ENCODE data around the gene POLR1C. TPM values are rescaled to one million over a fixed set of nuclear protein-coding genes. Genes with fewer than 3 reads are reported as not detected.

Gene POLR1C
- polyA plus RNA-seq, 1 donor, result 38.7 TPM

DNA sequence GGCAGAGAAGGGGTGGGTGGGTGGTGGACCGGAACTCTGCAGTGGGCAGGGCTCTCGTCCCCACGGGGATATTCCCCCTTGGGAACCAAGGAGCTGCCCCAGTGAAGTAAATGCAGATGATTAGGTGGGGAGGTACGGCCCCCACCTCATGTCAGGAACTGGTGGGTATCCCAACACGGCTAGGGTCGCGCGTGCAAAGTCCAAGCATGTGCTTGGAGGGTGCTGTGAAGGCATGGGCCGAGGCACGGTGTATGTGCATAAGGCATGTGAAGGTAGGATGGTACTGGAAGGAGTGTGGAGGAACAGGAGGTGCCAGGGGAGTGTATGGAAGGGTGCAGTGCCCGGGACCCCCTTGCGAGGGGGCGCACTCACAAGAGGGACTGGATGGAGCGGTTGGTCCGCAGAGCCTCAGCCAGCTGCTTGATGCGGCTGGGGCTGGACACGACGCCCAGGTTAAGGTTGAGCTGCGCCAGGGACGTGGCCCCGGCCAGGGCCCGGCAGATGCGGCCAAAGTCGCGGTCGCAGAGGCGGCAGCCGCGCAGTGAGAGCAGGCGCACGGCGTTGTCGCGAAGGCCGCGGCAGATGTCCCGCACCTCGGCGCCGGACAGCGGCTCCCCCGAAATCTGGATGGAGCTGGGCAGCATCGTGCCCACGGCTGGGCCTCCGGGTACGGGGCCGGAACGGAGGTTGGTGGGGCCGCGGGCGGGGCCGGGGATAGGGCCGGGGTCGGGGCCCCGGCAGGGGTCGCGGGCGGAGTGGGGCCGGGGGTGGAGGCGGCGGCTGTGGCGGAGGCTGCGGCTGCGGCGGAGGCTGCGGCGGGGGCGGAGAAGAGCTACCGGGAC lies 7.5 kb upstream of the POLR1C start:
- Histone ChIP-seq H3K9me3 (ENCODE audit: control insufficient read depth, low read depth, low read length) (no peaks in the 10 kb centered on the region), H3K36me3 (ENCODE audit: control insufficient read depth, insufficient read depth, low read length) (peaks cover 52% of the 10 kb centered on the region), H3K27me3 (ENCODE audit: control insufficient read depth, insufficient read depth, low read length) (peaks cover 20% of the 10 kb centered on the region), H3K27ac (ENCODE audit: low read length) (no peak overlapping the region), H3K4me1 (ENCODE audit: control insufficient read depth, insufficient read depth, low read length) (peaks cover 26% of the 10 kb centered on the region), H3K4me3 (ENCODE audit: low read length) (peak overlapping the region; percentile 19)
- WGBS (ENCODE audit: insufficient coverage, low lambda C conversion rate), result no CpG with 5 or more reads among the region's 69 CpGs
- no peak for DNase-seq

DNA sequence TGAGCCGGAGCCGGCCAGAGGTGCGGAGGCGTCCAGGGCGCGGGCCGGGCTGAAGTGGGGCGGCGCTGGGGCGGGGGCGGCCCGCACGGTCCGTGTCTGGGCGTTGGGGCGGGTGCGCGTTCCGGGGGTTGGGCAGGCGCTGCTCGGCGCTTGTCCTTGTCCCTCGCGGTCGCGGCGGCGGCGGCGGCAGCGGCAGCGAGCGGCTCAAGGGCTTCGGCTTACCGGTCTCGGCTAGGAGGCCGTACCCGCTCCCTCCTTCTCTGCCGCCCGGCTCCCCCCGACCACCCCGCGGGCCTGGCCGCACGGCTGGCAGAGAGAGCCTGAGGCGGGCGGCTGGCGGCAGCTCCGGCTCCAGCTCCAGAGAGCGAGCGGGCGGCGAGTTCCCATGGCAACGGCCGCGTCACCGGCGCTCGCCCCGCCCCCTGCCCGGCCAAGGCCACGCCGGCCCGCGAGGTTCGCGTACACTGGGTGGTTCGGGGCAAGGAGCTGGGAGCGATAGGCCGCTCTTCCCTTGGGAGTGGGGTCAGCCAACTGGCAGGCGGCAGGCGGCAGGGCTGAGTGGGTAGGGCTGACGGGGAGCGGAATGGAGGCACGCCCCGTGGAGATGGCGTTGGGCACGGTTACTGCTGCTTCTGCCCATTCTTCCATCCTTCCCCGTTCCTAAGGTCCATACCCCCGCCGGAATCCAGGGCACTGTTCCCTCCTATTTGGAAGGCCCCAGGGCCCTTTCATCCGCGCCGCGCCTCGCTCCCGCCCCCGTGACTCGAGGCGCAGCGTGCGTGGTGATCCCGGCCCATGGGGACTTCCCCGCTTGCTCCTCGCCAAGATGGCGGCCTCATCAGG lies 6.7 kb upstream of the POLR1C start, which contains the start of gene LRRC73:
TSS of gene LRRC73 (minus strand) at position 363 of the 843 bp plus-strand sequence. CDS start 561 bp downstream, outside the sequence.
- WGBS (ENCODE audit: insufficient coverage, low lambda C conversion rate), result no CpG with 5 or more reads among the region's 96 CpGs
- Histone ChIP-seq H3K9me3 (ENCODE audit: control insufficient read depth, low read depth, low read length) (no peaks in the 10 kb centered on the region), H3K4me3 (ENCODE audit: low read length) (peak within 1 kb of the TSS; percentile 43), H3K4me1 (ENCODE audit: control insufficient read depth, insufficient read depth, low read length) (peaks cover 27% of the 10 kb centered on the region), H3K36me3 (ENCODE audit: control insufficient read depth, insufficient read depth, low read length) (peaks cover 52% of the 10 kb centered on the region), H3K27me3 (ENCODE audit: control insufficient read depth, insufficient read depth, low read length) (peaks cover 20% of the 10 kb centered on the region), H3K27ac (ENCODE audit: low read length) (peak within 1 kb of the TSS; percentile 43)
- DNase-seq, result peak; percentile 75 to 87

DNA sequence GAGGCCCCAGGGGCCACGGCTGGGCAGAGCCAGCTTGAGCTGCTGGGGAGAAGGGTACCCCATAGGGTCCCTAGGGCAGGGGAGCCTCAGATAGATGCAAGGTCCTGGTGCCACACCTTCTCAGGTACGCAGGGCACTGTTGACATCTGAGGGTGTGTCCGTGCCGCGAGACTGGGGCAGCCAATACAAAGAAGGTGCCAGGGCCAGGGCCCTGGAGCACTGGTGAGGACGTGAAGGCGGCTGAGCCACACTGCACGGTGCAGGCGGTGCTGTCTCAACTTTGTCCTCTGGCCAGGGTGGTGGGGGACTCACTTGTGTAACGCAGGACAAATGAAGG lies 6.1 kb upstream of the POLR1C start:
- peaks cover 50% of the 10 kb centered on the region for H3K36me3 ChIP-seq (ENCODE audit: control insufficient read depth, insufficient read depth, low read length)

DNA sequence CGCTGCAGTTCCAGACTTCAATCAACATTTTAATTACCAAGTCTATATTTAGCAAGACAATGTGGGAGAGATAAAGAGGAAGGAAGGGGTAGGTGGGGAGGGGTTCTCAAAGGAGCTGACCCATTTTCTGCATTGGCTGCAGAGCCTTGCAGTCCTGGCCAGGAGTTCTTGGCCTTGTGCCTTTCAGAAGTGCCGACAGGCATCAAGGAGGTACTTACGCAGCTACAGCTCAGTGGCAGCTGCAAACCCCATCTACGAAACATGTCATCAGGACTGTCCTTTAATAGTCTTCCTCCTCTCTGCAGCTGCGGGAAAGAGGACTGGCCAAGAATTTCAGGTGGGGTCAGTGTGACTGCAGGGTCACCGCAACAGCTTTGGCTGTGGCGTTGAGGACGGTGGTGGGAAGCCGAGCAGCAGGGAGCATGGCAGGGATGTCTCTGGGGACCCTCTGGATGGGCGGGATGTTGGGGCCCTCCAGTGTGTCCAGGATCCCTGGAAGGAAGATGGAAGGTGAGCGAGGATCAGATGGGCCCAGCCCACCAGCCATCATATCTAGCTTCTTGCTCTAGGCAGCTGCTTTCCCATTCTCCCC lies 5.0 kb upstream of the POLR1C start:
- H3K9me3 ChIP-seq (ENCODE audit: control insufficient read depth, low read depth, low read length), result no peaks in the 10 kb centered on the region
- no peak overlapping the region for H3K4me3 ChIP-seq (ENCODE audit: low read length)
- DNase-seq, result no peak
- H3K27me3 ChIP-seq (ENCODE audit: control insufficient read depth, insufficient read depth, low read length), result peaks cover 20% of the 10 kb centered on the region
- H3K27ac ChIP-seq (ENCODE audit: low read length), result no peak overlapping the region
- peaks cover 45% of the 10 kb centered on the region for H3K36me3 ChIP-seq (ENCODE audit: control insufficient read depth, insufficient read depth, low read length)
- peaks cover 33% of the 10 kb centered on the region for H3K4me1 ChIP-seq (ENCODE audit: control insufficient read depth, insufficient read depth, low read length)
- WGBS (ENCODE audit: insufficient coverage, low lambda C conversion rate), result no CpG with 5 or more reads among the region's 11 CpGs

More for the DNA sequence above, 6.1 kb upstream of the POLR1C start:
- no peaks in the 10 kb centered on the region for H3K9me3 ChIP-seq (ENCODE audit: control insufficient read depth, low read depth, low read length)
- no CpG with 5 or more reads among the region's 10 CpGs for WGBS (ENCODE audit: insufficient coverage, low lambda C conversion rate)
- H3K27me3 ChIP-seq (ENCODE audit: control insufficient read depth, insufficient read depth, low read length), result peaks cover 20% of the 10 kb centered on the region
- H3K4me3 ChIP-seq (ENCODE audit: low read length), result peak overlapping the region; percentile 43
- H3K4me1 ChIP-seq (ENCODE audit: control insufficient read depth, insufficient read depth, low read length), result peaks cover 33% of the 10 kb centered on the region
- peak overlapping the region; percentile 43 for H3K27ac ChIP-seq (ENCODE audit: low read length)
- peak; percentile 54 to 69 for DNase-seq

DNA sequence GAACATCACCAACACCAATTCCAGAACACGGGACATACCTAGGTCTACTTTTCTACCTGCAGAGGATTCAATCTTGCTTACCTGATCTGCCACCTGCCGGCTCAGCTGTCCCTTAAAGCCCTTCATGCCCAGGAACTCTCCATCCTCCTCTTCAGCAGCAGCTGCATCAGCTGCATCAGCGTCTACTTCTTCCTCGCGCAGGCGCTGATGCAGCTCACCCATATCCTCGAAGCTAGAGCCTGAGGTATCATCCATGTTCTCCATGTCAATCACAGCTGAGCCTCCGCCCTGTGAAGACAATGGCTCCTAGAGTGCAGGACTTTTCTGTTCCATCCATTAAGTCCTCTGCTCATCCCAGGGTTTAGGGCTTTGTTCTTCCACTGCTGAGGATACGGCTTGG lies 1.1 kb upstream of the POLR1C start:
- H3K9me3 ChIP-seq (ENCODE audit: control insufficient read depth, low read depth, low read length), result no peaks in the 10 kb centered on the region
- H3K36me3 ChIP-seq (ENCODE audit: control insufficient read depth, insufficient read depth, low read length), result peaks cover 62% of the 10 kb centered on the region
- no peaks in the 10 kb centered on the region for H3K27me3 ChIP-seq (ENCODE audit: control insufficient read depth, insufficient read depth, low read length)
- H3K4me3 ChIP-seq (ENCODE audit: low read length), result peak overlapping the region; percentile 83
- peak overlapping the region; percentile 73 for H3K27ac ChIP-seq (ENCODE audit: low read length)
- H3K4me1 ChIP-seq (ENCODE audit: control insufficient read depth, insufficient read depth, low read length), result peaks cover 20% of the 10 kb centered on the region
- no peak for DNase-seq
- WGBS (ENCODE audit: insufficient coverage, low lambda C conversion rate), result 50% methylated on average over 1 of the region's 9 CpGs

DNA sequence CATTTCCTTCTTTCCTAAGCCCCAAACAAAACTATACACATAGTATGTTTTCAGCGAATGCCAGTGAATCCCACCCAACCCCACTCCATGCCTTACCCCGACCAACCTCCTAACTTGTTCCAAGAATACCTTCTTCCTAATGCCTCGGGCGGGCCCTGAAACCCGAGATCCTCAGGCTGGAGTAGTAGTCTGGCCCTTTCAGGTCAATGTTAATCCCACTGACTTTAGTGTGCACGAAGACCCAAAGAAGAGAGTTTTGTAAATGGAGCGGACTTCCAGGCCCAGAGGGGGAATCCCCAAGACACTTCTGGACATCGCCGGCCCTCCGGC lies 557 bp upstream of the POLR1C start:
- peak overlapping the region; percentile 83 for H3K4me3 ChIP-seq (ENCODE audit: low read length)
- DNase-seq, result no peak
- peak overlapping the region; percentile 73 for H3K27ac ChIP-seq (ENCODE audit: low read length)
- WGBS (ENCODE audit: insufficient coverage, low lambda C conversion rate), result no CpG with 5 or more reads among the region's 10 CpGs
- H3K36me3 ChIP-seq (ENCODE audit: control insufficient read depth, insufficient read depth, low read length), result peaks cover 63% of the 10 kb centered on the region
- no peaks in the 10 kb centered on the region for H3K27me3 ChIP-seq (ENCODE audit: control insufficient read depth, insufficient read depth, low read length)
- peaks cover 16% of the 10 kb centered on the region for H3K4me1 ChIP-seq (ENCODE audit: control insufficient read depth, insufficient read depth, low read length)
- H3K9me3 ChIP-seq (ENCODE audit: control insufficient read depth, low read depth, low read length), result no peaks in the 10 kb centered on the region

DNA sequence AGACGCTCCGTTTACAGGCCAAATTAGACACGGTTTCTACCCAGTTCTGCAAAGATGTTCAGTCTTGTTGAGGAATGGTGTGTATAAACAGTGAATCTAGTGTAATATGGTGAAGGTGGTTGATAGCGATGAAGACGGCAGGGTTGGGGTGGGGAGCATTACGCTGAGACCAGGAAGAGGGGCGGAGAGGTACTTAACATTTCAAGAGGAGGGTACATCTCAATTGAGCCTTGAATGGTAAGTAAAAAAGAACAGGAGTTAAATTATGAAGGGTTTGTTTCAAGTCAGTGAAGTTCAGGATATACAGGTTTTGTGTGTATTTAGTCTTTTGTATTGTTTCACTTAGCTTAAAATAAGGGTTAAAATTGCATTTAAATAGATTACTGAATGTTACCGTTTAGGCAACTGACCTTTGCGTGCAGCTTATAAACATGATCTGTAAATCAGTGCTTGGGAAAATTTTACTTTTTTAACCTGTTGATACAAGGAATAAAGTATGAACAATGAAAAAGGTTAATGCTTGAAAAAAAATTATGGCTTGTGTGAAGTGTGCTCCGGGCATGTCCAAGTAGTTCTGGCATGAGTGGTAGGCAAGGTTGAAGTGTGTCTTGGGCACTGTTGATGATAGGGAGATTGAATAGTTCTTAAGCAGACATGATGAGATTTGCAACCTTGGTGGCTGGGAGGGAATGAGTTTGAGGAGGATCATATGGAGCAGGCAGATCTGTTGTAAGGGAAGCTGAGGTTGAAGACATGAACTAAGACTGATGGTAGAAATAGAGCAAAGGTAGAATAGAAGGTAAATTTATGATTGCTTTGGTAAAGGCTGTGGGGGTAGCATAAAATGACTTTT lies 842 bp downstream of the POLR1C start:
- WGBS (ENCODE audit: insufficient coverage, low lambda C conversion rate), result 0% methylated on average over 4 of the region's 10 CpGs
- no peak overlapping the region for H3K27ac ChIP-seq (ENCODE audit: low read length)
- no peaks in the 10 kb centered on the region for H3K27me3 ChIP-seq (ENCODE audit: control insufficient read depth, insufficient read depth, low read length)
- H3K4me3 ChIP-seq (ENCODE audit: low read length), result peak overlapping the region; percentile 83
- H3K9me3 ChIP-seq (ENCODE audit: control insufficient read depth, low read depth, low read length), result no peaks in the 10 kb centered on the region
- no peak for DNase-seq
- peaks cover 63% of the 10 kb centered on the region for H3K36me3 ChIP-seq (ENCODE audit: control insufficient read depth, insufficient read depth, low read length)
- peaks cover 16% of the 10 kb centered on the region for H3K4me1 ChIP-seq (ENCODE audit: control insufficient read depth, insufficient read depth, low read length)

DNA sequence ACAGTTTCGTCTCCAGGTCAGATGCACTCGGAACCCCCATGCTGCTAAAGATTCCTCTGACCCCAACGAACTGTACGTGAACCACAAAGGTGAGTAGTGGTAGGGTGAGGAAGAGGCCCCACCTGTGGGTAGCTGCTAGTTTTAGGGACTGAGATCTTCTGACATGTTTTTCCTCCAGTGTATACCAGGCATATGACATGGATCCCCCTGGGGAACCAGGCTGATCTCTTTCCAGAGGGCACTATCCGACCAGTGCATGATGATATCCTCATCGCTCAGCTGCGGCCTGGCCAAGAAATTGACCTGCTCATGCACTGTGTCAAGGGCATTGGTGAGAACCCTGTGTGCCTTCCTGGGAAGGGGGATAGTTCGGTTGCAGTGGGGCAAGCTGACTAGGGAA lies 3.2 kb downstream of the POLR1C start:
- Histone ChIP-seq H3K27me3 (ENCODE audit: control insufficient read depth, insufficient read depth, low read length) (no peaks in the 10 kb centered on the region), H3K4me3 (ENCODE audit: low read length) (no peak overlapping the region), H3K4me1 (ENCODE audit: control insufficient read depth, insufficient read depth, low read length) (peaks cover 16% of the 10 kb centered on the region), H3K27ac (ENCODE audit: low read length) (no peak overlapping the region), H3K36me3 (ENCODE audit: control insufficient read depth, insufficient read depth, low read length) (peaks cover 62% of the 10 kb centered on the region), H3K9me3 (ENCODE audit: control insufficient read depth, low read depth, low read length) (no peaks in the 10 kb centered on the region)
- DNase-seq, result no peak
- WGBS (ENCODE audit: insufficient coverage, low lambda C conversion rate), result no CpG with 5 or more reads among the region's 8 CpGs

DNA sequence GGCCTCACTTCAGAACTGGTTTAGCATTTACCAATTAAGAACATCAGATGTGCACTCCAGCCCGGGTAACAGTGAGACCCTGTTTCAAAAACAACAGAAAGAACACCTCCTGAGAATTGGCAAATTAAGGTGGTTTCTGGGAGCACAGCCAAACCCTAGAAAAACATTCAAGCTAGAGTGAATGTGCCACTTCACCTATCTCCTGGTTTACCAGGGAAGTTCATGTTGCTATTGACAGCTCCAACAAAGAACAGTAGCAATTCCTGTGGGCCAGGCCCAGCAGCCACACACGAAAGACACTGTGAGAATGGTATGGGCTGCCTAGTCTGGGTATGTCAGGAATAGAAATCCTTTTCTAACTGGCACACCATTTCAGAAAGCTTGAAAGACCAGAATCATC lies 4.9 kb downstream of the POLR1C start:
- Histone ChIP-seq H3K27ac (ENCODE audit: low read length) (no peak overlapping the region), H3K4me3 (ENCODE audit: low read length) (no peak overlapping the region), H3K4me1 (ENCODE audit: control insufficient read depth, insufficient read depth, low read length) (peaks cover 7% of the 10 kb centered on the region), H3K36me3 (ENCODE audit: control insufficient read depth, insufficient read depth, low read length) (peaks cover 75% of the 10 kb centered on the region), H3K9me3 (ENCODE audit: control insufficient read depth, low read depth, low read length) (no peaks in the 10 kb centered on the region), H3K27me3 (ENCODE audit: control insufficient read depth, insufficient read depth, low read length) (no peaks in the 10 kb centered on the region)
- no CpG with 5 or more reads among the region's 2 CpGs for WGBS (ENCODE audit: insufficient coverage, low lambda C conversion rate)
- no peak for DNase-seq
